AG09309 (cell line): ENCODE results near the gene EIF5AL1.
A peak's percentile ranks its signal among the peaks of the same experiment; 100 is the strongest.
"Not testable (repeated sequence)": the region's sequence is repeated elsewhere in the genome, so short reads cannot be mapped to it uniquely, and the experiment has no call there.

Experiments
- DNase-seq: peaks from one replicate; pipeline ENCODE4 v3.0.0-alpha.2; 2010; ENCODE audit warnings: low read depth
- H3K4me3 ChIP-seq: 2 replicates; pipeline ENCODE4 v1.5.1; 2011; ENCODE audit warnings: mild to moderate bottlenecking, low read depth, low read length, moderate library complexity; ENCODE audit not compliant: control insufficient read depth
- TF ChIP-seq, protein P1 (sequence below): IDR thresholded peaks from 2 replicates; pipeline ENCODE4 v1.5.1; 2011; ENCODE audit warnings: mild to moderate bottlenecking, low read depth, low read length, inconsistent platforms; ENCODE audit not compliant: insufficient read depth, control insufficient read depth; ENCODE audit errors: missing control alignments

Gene EIF5AL1

DNA sequence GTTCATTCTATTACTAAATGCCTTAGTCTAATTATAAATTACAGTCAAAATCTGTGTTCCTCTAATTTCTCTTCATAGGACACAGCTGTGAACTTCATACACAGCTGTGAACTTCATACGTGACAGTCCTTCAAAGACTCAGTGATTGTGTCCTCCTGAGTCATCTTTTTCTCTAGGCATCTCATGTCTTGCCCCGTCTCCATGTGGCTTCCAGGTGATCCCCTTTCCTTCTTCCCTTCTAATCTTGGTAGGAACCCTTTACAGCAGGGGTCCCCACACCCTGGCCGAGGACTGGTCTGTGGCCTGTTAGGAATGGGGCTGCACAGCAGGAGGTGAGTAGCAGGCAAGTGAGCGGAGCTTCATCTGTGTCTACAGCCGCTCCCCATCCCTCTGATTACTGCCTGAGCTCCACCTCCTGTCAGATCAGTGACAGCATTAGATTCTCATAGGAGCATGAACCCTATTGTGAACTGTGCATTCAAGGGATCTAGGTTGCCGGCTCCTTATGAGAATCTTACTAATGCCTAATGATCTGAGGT lies 14.0 kb upstream of the EIF5AL1 start:
- no peak overlapping the region for H3K4me3 ChIP-seq
- TF ChIP-seq, protein P1, sequence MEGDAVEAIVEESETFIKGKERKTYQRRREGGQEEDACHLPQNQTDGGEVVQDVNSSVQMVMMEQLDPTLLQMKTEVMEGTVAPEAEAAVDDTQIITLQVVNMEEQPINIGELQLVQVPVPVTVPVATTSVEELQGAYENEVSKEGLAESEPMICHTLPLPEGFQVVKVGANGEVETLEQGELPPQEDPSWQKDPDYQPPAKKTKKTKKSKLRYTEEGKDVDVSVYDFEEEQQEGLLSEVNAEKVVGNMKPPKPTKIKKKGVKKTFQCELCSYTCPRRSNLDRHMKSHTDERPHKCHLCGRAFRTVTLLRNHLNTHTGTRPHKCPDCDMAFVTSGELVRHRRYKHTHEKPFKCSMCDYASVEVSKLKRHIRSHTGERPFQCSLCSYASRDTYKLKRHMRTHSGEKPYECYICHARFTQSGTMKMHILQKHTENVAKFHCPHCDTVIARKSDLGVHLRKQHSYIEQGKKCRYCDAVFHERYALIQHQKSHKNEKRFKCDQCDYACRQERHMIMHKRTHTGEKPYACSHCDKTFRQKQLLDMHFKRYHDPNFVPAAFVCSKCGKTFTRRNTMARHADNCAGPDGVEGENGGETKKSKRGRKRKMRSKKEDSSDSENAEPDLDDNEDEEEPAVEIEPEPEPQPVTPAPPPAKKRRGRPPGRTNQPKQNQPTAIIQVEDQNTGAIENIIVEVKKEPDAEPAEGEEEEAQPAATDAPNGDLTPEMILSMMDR: no peak
- DNase-seq: no peak

DNA sequence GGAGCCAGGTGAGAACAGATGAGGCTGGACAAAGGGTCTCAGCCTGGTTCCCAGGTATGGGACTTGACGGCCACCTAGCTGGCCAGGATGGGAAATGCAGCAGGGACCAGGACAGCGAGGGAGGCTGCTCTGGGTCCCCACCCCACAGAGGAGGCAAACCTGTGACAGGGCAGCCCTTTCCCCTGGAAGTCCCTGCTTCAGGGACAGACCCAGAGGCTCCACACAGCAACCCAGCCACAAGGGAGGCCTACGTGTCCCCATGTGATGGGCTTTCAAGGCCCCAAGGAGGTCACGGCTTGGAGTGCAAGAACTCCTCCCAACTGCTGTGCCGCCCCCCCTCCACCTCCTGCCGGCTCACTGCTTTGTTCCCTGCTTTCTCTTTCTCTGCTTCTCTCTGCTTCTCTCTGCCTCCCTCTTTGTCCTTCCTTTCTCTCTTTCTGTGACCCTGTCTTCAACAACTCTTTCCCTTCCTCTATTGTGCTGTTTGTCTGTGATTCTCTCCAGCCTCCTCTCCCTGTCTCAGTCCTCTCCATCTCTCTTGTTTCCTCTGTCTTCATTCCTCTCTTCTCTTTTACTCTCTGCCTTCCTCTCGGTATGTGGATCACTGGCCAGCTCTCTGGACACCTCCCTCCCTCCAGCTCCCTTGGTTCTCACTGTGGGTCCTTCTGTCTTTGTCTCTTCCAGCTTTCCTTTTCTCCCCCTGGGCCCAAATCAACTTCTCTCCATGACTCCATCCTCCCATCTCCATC lies 9.6 kb upstream of the EIF5AL1 start:
- no peak overlapping the region for H3K4me3 ChIP-seq
- TF ChIP-seq, protein P1: peak; percentile 33
- DNase-seq: no peak

DNA sequence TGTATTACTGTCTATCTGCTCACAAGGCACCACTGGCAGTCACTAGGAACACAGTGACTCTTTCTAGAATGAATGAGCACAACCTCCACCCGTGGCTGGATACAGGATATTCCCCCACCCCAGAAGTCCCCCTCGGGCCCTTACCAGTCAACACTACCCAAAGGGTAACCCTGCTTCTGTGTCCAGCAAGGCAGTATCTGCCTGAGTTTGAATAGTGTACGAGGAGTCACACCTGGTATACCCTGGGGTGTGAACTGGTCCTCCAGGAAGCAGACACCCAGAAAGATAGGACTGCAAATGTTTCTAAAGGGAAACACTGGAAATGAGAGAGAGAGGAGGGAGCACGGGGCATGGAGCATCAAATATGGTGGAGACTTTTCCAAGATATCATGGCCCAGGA lies 8.5 kb upstream of the EIF5AL1 start:
- not testable (repeated sequence) for DNase-seq, H3K4me3 ChIP-seq

DNA sequence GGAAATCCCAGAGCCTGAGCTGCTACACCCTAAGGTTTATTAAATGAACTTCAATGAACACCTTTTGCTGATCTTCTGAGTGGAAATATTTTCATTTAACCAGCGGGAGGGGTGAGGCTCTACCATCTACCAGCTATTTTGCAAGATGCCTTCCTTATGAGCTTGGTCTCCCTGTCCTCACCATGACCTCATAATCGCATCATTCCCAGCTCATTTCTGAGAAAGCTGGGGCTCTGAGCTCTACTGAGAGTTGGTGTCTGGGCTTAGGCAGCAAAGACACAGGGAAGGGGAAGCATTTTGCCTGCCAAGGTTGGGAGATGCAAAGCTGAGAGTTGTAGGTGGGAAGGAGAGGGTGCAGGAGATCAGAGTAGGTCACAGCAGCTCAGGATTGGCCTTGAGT lies 7.8 kb upstream of the EIF5AL1 start:
- not testable (repeated sequence) for DNase-seq, H3K4me3 ChIP-seq

DNA sequence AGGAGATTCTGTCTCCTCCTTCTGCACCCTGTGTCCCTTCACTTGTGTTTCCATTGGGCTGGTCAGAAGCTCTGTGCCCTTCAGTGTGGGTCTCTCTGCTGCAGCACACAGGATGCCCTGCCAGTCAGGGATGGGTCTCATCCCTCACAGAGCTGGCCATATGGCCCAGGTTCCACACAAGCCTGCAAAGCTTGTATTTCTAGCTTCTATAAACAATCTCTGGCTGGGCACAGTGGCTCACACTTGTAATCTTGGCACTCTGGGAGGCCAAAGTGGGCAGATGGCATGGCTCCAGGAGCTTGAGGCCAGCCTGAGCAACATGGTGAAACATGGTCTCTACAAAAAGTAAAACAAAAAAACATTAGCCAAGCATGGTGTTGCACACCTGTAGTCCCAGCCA lies 7.0 kb upstream of the EIF5AL1 start:
- DNase-seq, H3K4me3 ChIP-seq: not testable (repeated sequence)

DNA sequence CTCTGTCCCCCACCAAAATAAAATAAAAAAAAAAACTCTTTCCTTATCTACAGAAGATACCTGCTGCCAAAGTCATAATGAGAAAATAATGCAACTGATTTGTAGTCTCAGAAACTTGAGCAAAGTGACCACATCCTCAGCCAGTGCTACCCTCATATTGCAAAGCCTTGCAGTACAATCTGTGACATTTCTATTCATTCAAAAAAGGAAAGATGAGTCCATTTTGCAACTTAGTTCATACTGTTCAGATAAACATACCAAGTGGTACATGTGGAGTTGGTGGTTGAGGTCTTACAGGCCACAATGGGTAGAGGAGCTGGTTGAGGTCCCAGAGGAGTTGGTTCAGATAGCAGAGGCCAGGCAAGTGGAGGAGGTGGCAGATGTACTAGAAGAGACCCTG lies 6.5 kb upstream of the EIF5AL1 start:
- TF ChIP-seq, protein P1: no peak
- no peak overlapping the region for H3K4me3 ChIP-seq
- DNase-seq: no peak

DNA sequence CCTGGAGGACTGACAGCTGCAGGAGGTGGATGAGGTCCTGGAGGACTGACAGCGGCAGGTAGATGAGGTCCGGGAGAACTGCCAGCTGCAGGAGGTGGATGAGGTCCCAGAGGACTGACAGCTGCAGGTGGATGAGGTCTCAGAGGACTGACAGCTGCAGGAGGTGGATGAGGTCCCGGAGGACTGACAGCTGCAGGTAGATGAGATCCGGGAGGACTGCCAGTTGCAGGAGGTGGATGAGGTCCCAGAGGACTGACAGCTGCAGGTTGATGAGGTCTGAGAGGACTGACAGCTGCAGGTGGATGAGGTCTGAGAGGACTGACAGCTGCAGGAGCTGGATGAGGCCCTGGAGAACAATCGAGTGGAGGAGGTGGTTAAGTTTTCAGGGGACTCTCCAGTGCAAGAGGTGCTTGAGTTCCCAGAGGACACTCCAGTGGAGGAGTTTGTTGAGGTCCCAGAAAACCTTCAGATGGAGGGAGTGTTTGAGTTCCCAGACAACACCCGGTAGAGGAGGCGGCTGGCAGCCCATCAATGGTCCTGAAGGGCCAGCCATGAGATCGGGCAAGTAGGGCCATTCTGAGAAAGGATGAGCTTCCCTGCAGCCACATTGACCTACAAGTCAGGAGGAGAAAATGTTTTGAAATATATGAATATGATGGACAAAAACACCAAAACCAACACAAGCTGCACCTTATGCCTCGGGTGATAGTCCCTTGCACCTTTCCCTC lies 4.7 kb upstream of the EIF5AL1 start:
- no peak for DNase-seq
- no peak overlapping the region for H3K4me3 ChIP-seq
- TF ChIP-seq, protein P1: no peak

DNA sequence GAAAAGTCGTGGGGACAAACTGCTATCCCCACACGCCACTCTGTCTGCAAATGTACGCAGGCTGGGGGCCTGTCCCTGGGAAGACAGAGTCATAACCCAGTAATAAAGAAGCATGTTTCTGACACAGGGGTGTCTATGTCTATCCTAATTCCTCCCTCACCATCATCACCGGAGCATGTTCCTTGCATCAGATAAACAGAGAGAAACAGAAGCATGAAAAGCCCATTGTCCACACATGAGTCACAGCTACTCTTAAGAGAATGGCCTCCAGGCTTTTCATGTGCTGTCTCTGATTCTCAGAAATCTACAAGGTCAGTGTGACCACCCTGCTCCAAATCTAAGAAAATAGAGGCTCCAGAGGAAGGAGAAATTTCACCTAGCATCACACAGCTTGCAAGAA lies 4.1 kb upstream of the EIF5AL1 start:
- not testable (repeated sequence) for H3K4me3 ChIP-seq, DNase-seq

DNA sequence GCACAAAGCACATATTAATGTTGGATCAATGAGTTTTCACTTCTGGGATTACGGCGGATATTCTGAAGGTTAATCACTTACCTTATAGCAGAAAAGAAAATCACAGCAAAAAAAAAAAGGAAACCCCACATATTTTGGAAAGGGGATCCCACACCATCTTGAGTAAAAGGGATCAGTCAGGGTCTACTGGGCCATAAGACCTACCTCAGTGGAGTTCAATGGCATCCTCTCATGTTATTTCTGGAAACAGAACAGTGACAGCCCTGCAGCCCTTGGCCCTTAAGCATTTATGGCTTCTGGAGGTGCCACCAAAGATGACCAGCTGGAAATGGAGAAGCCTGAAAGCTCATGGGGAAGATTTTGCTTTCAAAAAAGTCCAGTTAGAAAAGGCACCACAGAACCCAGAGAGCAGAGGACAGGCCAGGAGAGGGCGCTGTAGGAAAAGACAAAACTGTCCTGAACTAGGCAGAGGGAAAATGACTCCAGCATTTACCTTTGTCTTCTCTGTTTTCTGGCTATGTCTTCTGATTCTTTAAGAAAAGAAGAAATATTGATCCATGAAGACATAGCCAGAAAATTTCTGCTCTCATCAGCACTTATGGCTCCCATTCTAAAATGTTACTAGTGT lies 2.9 kb upstream of the EIF5AL1 start:
- H3K4me3 ChIP-seq, DNase-seq: not testable (repeated sequence)

DNA sequence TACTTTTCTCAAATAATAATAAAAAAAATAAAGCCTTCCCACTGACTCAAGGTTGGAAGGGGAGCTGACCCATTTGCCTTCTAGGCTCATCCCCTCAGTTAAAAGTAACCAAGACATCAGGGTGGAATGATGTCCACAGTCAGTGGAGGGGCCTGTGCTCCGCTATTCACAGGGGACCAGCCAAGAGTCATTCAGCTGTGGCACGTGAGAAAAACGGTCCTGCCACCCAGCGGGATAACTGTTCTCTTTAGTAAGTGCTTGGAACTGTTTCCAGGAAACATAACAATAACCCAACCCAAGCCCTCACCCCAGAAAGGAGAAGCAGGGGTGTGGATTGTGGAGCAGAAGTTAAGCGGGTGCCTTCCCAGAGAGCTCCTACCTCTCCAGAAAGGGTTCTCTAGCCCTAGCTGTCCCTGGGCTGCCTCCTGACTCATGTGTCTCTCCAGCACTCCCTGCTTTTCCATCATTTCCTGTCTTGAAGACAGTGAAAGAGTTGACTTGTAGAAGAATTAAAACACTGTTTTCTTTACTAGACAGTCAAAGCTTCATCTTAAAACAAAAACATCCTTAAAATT lies 2.3 kb upstream of the EIF5AL1 start:
- DNase-seq: not testable (repeated sequence)

DNA sequence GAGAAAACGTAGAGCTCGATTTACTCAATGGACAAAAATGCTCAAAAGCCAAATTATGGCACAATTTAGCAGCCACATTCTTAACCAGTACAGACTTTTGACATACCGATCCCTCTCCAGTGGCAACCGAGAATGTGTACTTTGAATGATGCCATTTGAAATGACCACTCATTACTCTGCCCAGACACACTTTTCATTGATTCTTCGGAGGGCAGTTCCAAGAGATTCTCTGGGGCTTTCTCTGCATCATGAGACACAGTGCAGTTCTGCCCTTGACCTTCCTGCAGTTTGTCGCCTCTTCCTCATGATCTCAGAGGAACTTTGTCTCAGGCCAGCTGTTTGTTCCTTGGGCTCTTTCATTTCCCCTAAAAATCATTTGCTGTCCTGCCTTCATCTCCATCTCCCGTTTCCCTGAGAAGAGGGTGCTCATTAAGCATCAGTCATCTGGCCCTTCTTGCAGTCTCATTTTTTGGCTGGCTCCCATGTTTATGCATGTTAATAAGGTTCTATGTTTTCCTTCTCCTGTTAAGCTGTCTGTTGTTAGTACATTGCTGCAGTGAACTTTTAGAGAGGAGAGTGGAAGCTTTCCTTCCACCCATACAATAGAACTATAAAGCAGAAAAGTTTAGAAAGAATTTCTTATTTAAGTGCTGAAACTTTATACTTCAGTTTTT lies 4.3 kb downstream of the EIF5AL1 start:
- H3K4me3 ChIP-seq, DNase-seq: not testable (repeated sequence)

More for the DNA sequence above, 2.3 kb upstream of the EIF5AL1 start:
- not testable (repeated sequence) for H3K4me3 ChIP-seq

DNA sequence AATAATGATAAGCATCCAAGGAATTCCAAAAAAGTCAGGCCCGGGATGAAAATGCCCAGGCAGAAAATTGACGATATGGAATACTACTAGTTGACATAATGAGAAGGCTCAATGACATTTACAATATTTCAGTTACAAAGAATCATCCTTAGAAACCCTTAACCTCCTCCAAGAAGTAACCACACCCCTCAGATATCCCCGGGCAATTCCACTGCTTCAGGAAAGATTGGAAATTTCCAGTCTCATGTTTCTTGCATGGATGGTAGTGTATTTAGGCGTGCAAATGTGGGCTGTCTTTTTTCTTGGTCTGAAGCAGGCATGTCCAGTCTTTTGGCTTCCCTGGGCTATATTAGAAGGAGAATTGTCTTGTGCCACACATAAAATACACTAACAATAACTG lies 5.2 kb downstream of the EIF5AL1 start:
- not testable (repeated sequence) for DNase-seq

More for the DNA sequence above, 5.2 kb downstream of the EIF5AL1 start:
- not testable (repeated sequence) for H3K4me3 ChIP-seq
